ENCODE data around the gene MTX1. TPM values are rescaled to one million over a fixed set of nuclear protein-coding genes. Genes with fewer than 3 reads are reported as not detected.
A peak's percentile ranks its signal among the peaks of the same experiment; 100 is the strongest.

The MTX1 gene
- total and polyA plus RNA-seq, 2 donors (not counting 1 experiment from before 2014, with no cell fraction given), result 42.2 to 46.6 TPM

GRCh38 chr1:155254228-155254713 is 45.8 kb downstream of the MTX1 start:
- no peaks in the 10 kb centered on the region for H4K20me1 ChIP-seq (ENCODE audit: control insufficient read depth, extremely low read depth, insufficient read depth, low read length)
- TF ChIP-seq EZH2 (IDR thresholded peaks at IDR 0.05; ENCODE audit: low read length, missing control alignments) (no peak), CTCF (conservative IDR thresholded peaks at IDR 0.05 in 1 of 2, IDR thresholded peaks at IDR 0.05 in 1 of 2; ENCODE audit: low read depth in 1 of 2, low read length in 2 of 2) (no peak)
- H2AFZ ChIP-seq (ENCODE audit: low read length), result no peak overlapping the region
- peak overlapping the region; percentile 81 for H3K4me2 ChIP-seq (ENCODE audit: extremely low read depth, insufficient read depth, low read length)
- H3K4me3 ChIP-seq (replicated peaks in 1 of 4; ENCODE audit: control extremely low read depth in 1 of 4, insufficient read depth in 1 of 4, low read depth in 3 of 4, low read length in 4 of 4), result peak overlapping the region; percentile 61 to 80 (median 71)
- no peaks in the 10 kb centered on the region for H3K9me3 ChIP-seq (ENCODE audit: control insufficient read depth, insufficient read depth, low read depth, low read length)
- H3K4me1 ChIP-seq (ENCODE audit: control insufficient read depth, extremely low read depth, insufficient read depth, low read length), result peaks cover 13% of the 10 kb centered on the region
- DNase-seq (ENCODE audit: low read depth in 2 of 2), result no peak
- H3K9ac ChIP-seq (ENCODE audit: insufficient read depth, low read length), result peak overlapping the region; percentile 77
- H3K27ac ChIP-seq (ENCODE audit: insufficient read depth, low read length), result peak overlapping the region; percentile 90
- H3K27me3 ChIP-seq (ENCODE audit: control insufficient read depth, insufficient read depth, low read length), result no peaks in the 10 kb centered on the region
- peaks cover 9% of the 10 kb centered on the region for H3K36me3 ChIP-seq (ENCODE audit: control insufficient read depth, insufficient read depth, low read length)
- peaks cover 16% of the 10 kb centered on the region for H3K79me2 ChIP-seq (ENCODE audit: control insufficient read depth, insufficient read depth, low read length)

- H3K4me1 ChIP-seq (ENCODE audit: control insufficient read depth, extremely low read depth, insufficient read depth, low read length), result peaks cover 13% of the 10 kb centered on the region
- no peak overlapping the region for H2AFZ ChIP-seq (ENCODE audit: low read length)
- peak overlapping the region; percentile 81 for H3K4me2 ChIP-seq (ENCODE audit: extremely low read depth, insufficient read depth, low read length)
- H3K27me3 ChIP-seq (ENCODE audit: control insufficient read depth, insufficient read depth, low read length), result no peaks in the 10 kb centered on the region
- H3K4me3 ChIP-seq (replicated peaks in 1 of 4; ENCODE audit: control extremely low read depth in 1 of 4, insufficient read depth in 1 of 4, low read depth in 3 of 4, low read length in 4 of 4), result peak overlapping the region; percentile 61 to 80 (median 71)
- H3K79me2 ChIP-seq (ENCODE audit: control insufficient read depth, insufficient read depth, low read length), result peaks cover 16% of the 10 kb centered on the region
- no peaks in the 10 kb centered on the region for H3K9me3 ChIP-seq (ENCODE audit: control insufficient read depth, insufficient read depth, low read depth, low read length)
- H3K9ac ChIP-seq (ENCODE audit: insufficient read depth, low read length), result peak overlapping the region; percentile 77
- DNase-seq (ENCODE audit: low read depth in 2 of 2), result no peak
- no peak for TF ChIP-seq CTCF (conservative IDR thresholded peaks at IDR 0.05 in 1 of 2, IDR thresholded peaks at IDR 0.05 in 1 of 2; ENCODE audit: low read depth in 1 of 2, low read length in 2 of 2)
- TF ChIP-seq EZH2 (IDR thresholded peaks at IDR 0.05; ENCODE audit: low read length, missing control alignments), result no peak
- H3K36me3 ChIP-seq (ENCODE audit: control insufficient read depth, insufficient read depth, low read length), result peaks cover 9% of the 10 kb centered on the region
- peak overlapping the region; percentile 90 for H3K27ac ChIP-seq (ENCODE audit: insufficient read depth, low read length)
- no peaks in the 10 kb centered on the region for H4K20me1 ChIP-seq (ENCODE audit: control insufficient read depth, extremely low read depth, insufficient read depth, low read length)
Measured at GRCh38 chr1:155254714-155255242, 46.3 kb downstream of the MTX1 start.

- TF ChIP-seq CTCF (conservative IDR thresholded peaks at IDR 0.05 in 1 of 2, IDR thresholded peaks at IDR 0.05 in 1 of 2; ENCODE audit: low read depth in 1 of 2, low read length in 2 of 2) (no peak), EZH2 (IDR thresholded peaks at IDR 0.05; ENCODE audit: low read length, missing control alignments) (no peak)
- H4K20me1 ChIP-seq (ENCODE audit: control insufficient read depth, extremely low read depth, insufficient read depth, low read length), result no peaks in the 10 kb centered on the region
- H3K9me3 ChIP-seq (ENCODE audit: control insufficient read depth, insufficient read depth, low read depth, low read length), result no peaks in the 10 kb centered on the region
- H3K27ac ChIP-seq (ENCODE audit: insufficient read depth, low read length), result peak within 1 kb of the TSS; percentile 90
- no peaks in the 10 kb centered on the region for H3K27me3 ChIP-seq (ENCODE audit: control insufficient read depth, insufficient read depth, low read length)
- H2AFZ ChIP-seq (ENCODE audit: low read length), result peak within 1 kb of the TSS; percentile 91
- peak within 1 kb of the TSS; percentile 61 to 80 (median 71) for H3K4me3 ChIP-seq (replicated peaks in 1 of 4; ENCODE audit: control extremely low read depth in 1 of 4, insufficient read depth in 1 of 4, low read depth in 3 of 4, low read length in 4 of 4)
- H3K4me1 ChIP-seq (ENCODE audit: control insufficient read depth, extremely low read depth, insufficient read depth, low read length), result peaks cover 13% of the 10 kb centered on the region
- H3K4me2 ChIP-seq (ENCODE audit: extremely low read depth, insufficient read depth, low read length), result peak within 1 kb of the TSS; percentile 81
- H3K9ac ChIP-seq (ENCODE audit: insufficient read depth, low read length), result peak within 1 kb of the TSS; percentile 77
- peaks cover 20% of the 10 kb centered on the region for H3K79me2 ChIP-seq (ENCODE audit: control insufficient read depth, insufficient read depth, low read length)
- H3K36me3 ChIP-seq (ENCODE audit: control insufficient read depth, insufficient read depth, low read length), result peaks cover 11% of the 10 kb centered on the region
- DNase-seq (ENCODE audit: low read depth in 2 of 2), result peak; percentile 78 to 79
Measured at GRCh38 chr1:155255243-155256007, 46.9 kb downstream of the MTX1 start, which contains the start of gene ENTREP3. Gene ENTREP3 (minus strand): TSS chr1:155255483. CDS start chr1:155254877, 606 bp downstream.
